ENCODE measurements around the gene PPFIBP2. TPM values are rescaled to one million over a fixed set of nuclear protein-coding genes. Genes with fewer than 3 reads are reported as not detected.

The PPFIBP2 gene
- total and polyA plus RNA-seq, 2 of the 13 experiments (the other 11 are each of a cell fraction or from before 2014, with no cell fraction given), result 15.0 to 52.5 TPM

- no peak for TF ChIP-seq ZMAT5 (CRISPR knock-in tag; IDR thresholded peaks at IDR 0.05; ENCODE audit: borderline replicate concordance, low read depth)
- TF ChIP-seq ELF4 (CRISPR knock-in tag; IDR thresholded peaks at IDR 0.05; ENCODE audit: borderline replicate concordance), result no peak
- TF ChIP-seq ZFX (CRISPR knock-in tag; IDR thresholded peaks at IDR 0.05; ENCODE audit: low read depth), result peak; percentile 61
- TF ChIP-seq ZNF367 (CRISPR knock-in tag; IDR thresholded peaks at IDR 0.05; ENCODE audit: borderline replicate concordance), result no peak
- TF ChIP-seq STAG1 (CRISPR knock-in tag; IDR thresholded peaks at IDR 0.05), result no peak
- no peak for TF ChIP-seq ZNF33A (CRISPR knock-in tag; IDR thresholded peaks at IDR 0.05; ENCODE audit: borderline replicate concordance)
- no peak for TF ChIP-seq FOSL2 (CRISPR knock-in tag; IDR thresholded peaks at IDR 0.05)
- TF ChIP-seq ZBTB37 (CRISPR knock-in tag; IDR thresholded peaks at IDR 0.05), result peak; percentile 61; the same call in 1 of the 2 replicates
- TF ChIP-seq LCORL (IDR thresholded peaks at IDR 0.05), result no peak
- TF ChIP-seq LCORL (CRISPR knock-in tag; IDR thresholded peaks at IDR 0.05), result no peak
- peak; percentile 15; the same call in 1 of the 2 replicates for TF ChIP-seq TFAP4 (IDR thresholded peaks at IDR 0.05; ENCODE audit: borderline replicate concordance, low read depth)
- TF ChIP-seq KLF11 (CRISPR knock-in tag; IDR thresholded peaks at IDR 0.05), result no peak
- no peak for TF ChIP-seq ZNF552 (CRISPR knock-in tag; IDR thresholded peaks at IDR 0.05; ENCODE audit: borderline replicate concordance)
- TF ChIP-seq ZBTB7B (CRISPR knock-in tag; IDR thresholded peaks at IDR 0.05), result 0 out of 2 replicates have a peak, but pooled peaks have one; percentile 8
- TF ChIP-seq ZBTB26 (CRISPR knock-in tag; IDR thresholded peaks at IDR 0.05; ENCODE audit: borderline replicate concordance), result no peak
- TF ChIP-seq BCL3 (CRISPR knock-in tag; IDR thresholded peaks at IDR 0.05), result peak; percentile 58; the same call in 1 of the 2 replicates
- TF ChIP-seq MYNN (CRISPR knock-in tag; IDR thresholded peaks at IDR 0.05; ENCODE audit: low read depth), result no peak
- no peak for TF ChIP-seq ZSCAN31 (CRISPR knock-in tag; IDR thresholded peaks at IDR 0.05; ENCODE audit: low read depth)
- no peak for TF ChIP-seq NCOA2 (CRISPR knock-in tag; IDR thresholded peaks at IDR 0.05)
- TF ChIP-seq MYC (CRISPR knock-in tag; IDR thresholded peaks at IDR 0.05; ENCODE audit: borderline replicate concordance), result peak; percentile 1; the same call in 1 of the 2 replicates
- peak; percentile 7; the same call in 1 of the 2 replicates for TF ChIP-seq TFDP1 (CRISPR knock-in tag; IDR thresholded peaks at IDR 0.05; ENCODE audit: borderline replicate concordance)
- TF ChIP-seq AGO2 (optimal IDR thresholded peaks at IDR 0.05; ENCODE audit: low read depth, low read length), result no peak
- peak; percentile 24; the same call in 1 of the 2 replicates for TF ChIP-seq KDM5B (CRISPR knock-in tag; IDR thresholded peaks at IDR 0.05; ENCODE audit: borderline replicate concordance)
These were observed 62.3 kb downstream of the PPFIBP2 start (continued) for GRCh38 chr11:7575841-7576725.
